NCI-H460 (cell line): ENCODE data around the gene MYO1C. TPM values are rescaled to one million over a fixed set of nuclear protein-coding genes. Genes with fewer than 3 reads are reported as not detected.
"Not testable (repeated sequence)": the region's sequence is repeated elsewhere in the genome, so short reads cannot be mapped to it uniquely, and the experiment has no call there.

Source experiments
- DNase-seq: peaks from one replicate; pipeline ENCODE4 v3.0.0-alpha.2; 2016; ENCODE audit warnings: low read depth; ENCODE audit errors: extremely low read depth
- total RNA-seq: library from RNA; depleted of rRNA; stranded (reverse); fragments of >200 nt; shearing (Covaris generic); gene quantifications from 2 replicates; pipeline ENCODE4 v1.2.3, GENCODE V29; 2014

The MYO1C gene
- total RNA-seq, 1 experiment from 2014 or later = 78.8 TPM

- no peak for DNase-seq
Measured at GRCh38 chr17:1469231-1469852, 23.1 kb downstream of the MYO1C start.

GRCh38 chr17:1467898-1468492 is 24.5 kb downstream of the MYO1C start:
- DNase-seq = no peak

GRCh38 chr17:1467258-1467657 is 25.2 kb downstream of the MYO1C start:
- DNase-seq = no peak

DNA sequence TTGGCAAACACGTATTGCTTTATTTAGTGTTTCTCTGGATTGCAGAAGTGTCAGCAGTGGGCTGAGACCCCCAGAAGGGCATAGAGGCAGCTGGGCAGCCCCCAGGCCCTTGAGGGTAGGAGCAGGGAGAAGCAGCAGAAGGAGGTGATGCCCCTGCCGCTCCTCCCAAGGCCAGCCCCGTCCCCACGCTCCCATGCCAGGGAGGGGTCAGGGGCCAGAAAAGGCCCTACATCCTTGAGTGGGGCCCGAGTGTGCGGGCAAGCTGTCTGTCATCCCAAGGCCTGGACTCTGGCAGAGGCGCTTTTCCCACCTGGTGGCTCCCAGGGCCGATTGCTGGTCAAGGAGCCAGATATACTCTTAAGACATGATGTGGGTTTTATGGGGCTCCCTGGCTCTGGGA is 28.3 kb downstream of the MYO1C start:
- no peak for DNase-seq

- no peak for DNase-seq
Measured at GRCh38 chr17:1462164-1463112, 30.0 kb downstream of the MYO1C start.

- no peak for DNase-seq
Measured at GRCh38 chr17:1461198-1461944, 31.1 kb downstream of the MYO1C start.

GRCh38 chr17:1460233-1460632 is 32.3 kb downstream of the MYO1C start:
- no peak for DNase-seq

DNA sequence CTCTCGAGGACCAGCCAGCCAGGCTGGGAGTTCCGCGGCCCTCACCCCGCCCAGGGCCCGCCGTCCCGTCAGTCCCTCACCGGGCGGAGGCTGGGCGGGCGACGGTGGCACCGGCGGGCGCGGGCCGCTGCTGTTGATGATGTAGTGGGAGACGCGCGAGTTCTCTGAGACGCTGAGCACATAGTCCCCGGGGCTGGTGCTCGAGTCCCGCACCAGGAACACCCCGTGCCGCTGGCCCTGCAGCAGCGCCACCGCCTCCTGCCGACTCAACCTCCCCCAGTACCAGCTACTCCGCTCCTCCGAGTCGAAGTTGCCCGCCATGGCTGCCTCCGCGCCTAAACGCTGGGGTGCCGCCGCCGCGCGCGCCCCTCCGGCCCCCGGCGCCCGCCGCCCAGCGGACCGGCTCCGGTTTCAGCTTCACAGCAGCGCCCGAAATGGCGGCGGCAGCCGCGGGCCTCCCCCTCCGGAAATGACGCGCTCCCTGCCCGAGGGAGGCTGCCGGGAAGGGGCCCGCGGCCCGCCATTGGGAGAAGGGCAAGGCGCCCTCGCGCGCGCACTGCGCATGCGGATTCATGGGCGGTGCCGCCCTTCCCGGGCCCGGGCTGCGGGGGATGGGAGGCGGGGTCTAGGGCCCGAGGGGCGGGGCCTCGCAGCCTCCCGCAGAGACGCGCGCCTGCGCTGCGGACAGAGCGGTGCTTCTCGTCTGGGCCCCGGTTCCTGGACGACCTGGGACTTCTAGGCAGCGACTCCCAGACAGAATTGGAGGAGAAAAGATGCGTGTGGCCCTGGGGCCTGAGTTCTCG is 36.5 kb downstream of the MYO1C start, which contains the start of gene CRK:
TSS of gene CRK (minus strand) at position 436 of the 803 bp plus-strand sequence. CDS start at position 321, 115 bp downstream.
- DNase-seq = peak; percentile 95

DNA sequence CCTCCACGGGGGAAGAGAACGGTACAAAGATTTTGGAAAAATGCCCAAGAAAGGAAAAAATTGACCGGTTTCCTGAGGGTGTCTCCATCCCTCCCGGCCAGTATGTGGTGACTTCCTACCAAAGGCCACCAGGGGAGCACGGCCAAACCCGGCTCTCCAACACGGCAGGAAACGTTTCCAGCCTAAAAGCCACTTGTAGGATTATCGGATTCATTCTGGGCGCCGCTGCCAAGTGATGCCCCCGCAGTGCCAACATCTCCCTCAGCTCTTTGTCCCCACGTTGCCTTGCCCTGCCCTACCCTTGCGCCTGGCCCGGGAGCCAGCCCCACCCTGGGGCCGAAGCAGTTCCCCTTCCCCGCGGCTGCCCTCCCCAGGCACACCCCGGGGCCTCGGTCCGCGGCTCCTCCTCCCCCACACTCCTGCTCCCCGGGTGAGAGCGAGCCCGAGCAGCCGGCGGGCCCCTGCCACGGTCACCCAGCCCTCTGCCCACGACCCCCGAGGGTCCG is 37.1 kb downstream of the MYO1C start:
- DNase-seq = peak; percentile 50

GRCh38 chr17:1454541-1454940 is 37.9 kb downstream of the MYO1C start:
- no peak for DNase-seq

GRCh38 chr17:1453694-1454093 is 38.8 kb downstream of the MYO1C start:
- not testable (repeated sequence) for DNase-seq

DNA sequence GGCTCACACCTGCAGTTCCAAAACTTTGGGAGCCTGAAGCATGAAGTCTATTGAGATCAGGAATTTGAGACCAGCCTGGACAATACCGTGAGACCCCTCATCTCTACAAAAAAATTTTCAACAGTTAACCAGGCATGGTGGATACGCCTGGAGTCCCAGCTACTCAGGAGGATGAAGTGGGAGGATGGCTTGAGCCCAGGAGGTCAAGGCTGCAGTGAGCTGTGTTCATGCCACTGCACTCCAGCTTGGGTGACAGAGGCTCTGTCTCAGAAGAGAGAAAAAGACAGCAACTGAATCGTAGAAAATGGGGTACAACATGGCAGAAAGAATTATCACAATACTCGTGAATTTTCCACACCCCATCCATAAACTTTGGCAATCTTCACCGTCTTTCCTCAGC is 39.6 kb downstream of the MYO1C start:
- no peak for DNase-seq

DNA sequence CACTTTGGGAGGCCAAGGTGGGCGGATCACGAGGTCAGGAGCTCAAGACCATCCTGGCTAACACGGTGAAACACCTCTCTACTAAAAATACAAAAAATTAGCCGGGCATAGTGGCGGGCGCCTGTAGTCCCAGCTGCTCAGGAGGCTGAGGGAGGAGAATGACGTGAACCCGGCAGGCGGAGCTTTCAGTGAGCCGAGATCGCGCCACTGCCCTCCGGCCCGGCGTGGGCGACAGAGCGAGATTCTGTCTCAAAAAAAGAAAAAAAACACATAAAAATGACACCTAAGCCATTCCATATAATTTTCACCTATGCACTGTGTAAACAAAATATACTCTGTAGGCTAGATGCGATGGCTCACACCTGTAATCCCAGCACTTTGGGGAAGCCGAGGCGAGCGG is 42.2 kb downstream of the MYO1C start:
- DNase-seq = not testable (repeated sequence)

GRCh38 chr17:1449412-1449967 is 43.0 kb downstream of the MYO1C start:
- no peak for DNase-seq

- no peak for DNase-seq
Measured at GRCh38 chr17:1447052-1447451, 45.4 kb downstream of the MYO1C start.

GRCh38 chr17:1446201-1446600 is 46.3 kb downstream of the MYO1C start:
- no peak for DNase-seq

DNA sequence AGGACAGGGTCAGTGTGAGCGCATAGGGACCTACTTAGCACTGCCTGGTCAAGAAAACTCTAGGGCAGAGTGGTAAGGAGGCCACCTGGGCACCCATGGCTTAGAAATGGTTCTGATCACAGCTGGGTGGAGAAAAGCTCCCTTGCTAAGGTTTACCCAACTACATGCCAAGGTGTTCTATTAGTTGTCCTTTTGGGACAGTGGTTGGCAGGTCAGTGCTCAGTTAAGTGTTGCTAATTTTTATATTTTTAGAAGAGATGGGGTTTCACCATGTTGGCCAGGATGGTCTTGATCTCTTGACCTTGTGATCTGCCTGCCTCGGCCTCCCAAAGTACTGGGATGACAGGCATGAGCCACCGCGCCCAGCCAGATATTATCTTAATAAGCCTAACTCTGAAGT is 46.8 kb downstream of the MYO1C start:
- not testable (repeated sequence) for DNase-seq

GRCh38 chr17:1442721-1443120 is 49.8 kb downstream of the MYO1C start:
- DNase-seq = not testable (repeated sequence)

DNA sequence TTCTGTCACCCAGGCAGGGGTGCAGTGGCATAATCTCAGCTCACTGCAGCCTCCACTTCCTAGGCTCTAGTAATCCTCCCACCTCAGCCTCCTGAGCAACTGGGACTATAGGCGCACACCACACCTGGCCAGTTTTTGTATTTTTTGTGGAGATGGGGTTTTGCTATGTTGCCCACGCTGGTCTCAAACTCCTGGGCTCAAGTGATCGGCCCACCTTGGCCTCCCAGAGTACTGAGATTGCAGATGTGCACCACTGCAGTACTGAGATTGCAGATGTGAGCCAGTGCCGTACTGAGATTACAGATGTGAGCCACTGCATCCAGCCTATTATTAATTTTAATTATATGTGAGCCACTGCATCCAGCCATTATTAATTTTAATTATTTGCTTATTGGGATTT is 50.3 kb downstream of the MYO1C start:
- DNase-seq = no peak
